HG02884 (cell line): ENCODE measurements around the gene RHAG.
A peak's percentile ranks its signal among the peaks of the same experiment; 100 is the strongest.
"Not testable (repeated sequence)": the region's sequence is repeated elsewhere in the genome, so short reads cannot be mapped to it uniquely, and the experiment has no call there.

ENCODE experiments used
- ATAC-seq: cut with Tn5 transposase; IDR thresholded peaks from one replicate; pipeline ENCODE4 v1.9.1; 2021; ENCODE audit warnings: mild to moderate bottlenecking, moderate library complexity; ENCODE audit not compliant: unreplicated experiment

The RHAG gene

DNA sequence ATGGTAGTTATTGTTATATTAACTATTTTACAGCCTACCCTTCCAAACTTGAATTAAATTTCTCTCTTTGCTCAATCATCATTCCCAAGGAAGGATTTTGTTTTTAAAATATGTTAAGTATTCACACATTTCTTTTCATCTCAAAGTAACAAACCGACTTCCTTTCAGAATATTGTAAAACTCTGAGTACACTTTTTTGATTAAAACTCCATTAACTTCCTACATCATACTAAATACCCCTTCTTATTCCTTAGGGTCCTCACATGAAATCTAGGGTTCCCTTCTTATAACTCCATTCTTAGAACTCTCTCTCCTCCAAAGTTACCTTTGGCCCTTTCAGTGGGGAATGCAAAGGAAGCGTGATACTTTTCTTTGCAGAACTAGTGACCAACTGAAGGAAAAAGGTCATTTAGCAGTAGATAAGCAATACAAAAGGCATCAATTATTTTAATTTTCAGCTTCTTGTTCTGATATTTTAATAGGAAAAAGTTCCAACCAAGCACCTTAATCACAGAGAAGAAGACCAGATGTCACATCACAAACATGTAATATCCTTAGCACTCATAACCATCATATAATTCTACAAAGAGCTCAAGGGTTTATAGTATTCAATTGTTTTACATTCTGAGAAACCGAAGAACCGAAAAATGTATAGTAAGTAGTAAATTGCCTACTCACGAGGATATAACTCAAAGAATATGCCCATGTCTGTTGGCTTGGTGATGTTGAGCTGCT lies 494 bp downstream of the RHAG start:
- no peak for ATAC-seq

DNA sequence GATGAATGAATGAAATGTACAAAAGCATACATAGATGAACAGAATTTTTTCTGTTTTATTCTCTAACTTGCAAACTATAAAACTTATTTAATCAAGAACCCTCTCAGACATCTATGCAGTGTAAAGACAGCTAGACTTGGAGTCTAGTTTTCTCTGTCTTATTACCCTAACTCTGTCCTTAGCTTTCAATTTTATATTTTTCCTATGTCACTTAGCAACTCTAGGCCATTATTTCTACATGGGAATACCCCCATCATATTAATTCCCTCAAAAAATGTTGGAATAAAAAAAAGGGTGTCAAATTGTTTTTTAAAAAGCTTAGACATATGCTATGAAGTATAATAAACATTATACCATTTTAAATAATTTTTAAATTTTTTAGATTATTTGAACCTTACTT lies 1.2 kb downstream of the RHAG start:
- no peak for ATAC-seq

DNA sequence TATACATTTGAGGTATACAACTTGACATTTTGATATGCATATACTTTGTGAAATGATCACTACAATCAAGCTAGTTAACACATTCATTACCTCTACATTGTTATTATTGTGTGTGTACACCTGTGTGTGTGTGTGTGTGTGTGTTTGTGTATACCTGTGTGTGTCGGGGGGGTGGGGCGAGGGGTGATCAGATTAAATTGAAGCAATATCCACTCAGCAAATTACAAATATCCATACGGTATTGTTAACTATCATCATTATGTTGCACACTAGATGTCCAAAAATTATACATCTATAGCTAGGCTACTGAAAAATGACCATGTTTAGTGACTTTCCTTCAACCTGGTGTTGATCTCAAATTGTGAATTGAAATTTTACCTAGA lies 1.8 kb downstream of the RHAG start:
- ATAC-seq: no peak

DNA sequence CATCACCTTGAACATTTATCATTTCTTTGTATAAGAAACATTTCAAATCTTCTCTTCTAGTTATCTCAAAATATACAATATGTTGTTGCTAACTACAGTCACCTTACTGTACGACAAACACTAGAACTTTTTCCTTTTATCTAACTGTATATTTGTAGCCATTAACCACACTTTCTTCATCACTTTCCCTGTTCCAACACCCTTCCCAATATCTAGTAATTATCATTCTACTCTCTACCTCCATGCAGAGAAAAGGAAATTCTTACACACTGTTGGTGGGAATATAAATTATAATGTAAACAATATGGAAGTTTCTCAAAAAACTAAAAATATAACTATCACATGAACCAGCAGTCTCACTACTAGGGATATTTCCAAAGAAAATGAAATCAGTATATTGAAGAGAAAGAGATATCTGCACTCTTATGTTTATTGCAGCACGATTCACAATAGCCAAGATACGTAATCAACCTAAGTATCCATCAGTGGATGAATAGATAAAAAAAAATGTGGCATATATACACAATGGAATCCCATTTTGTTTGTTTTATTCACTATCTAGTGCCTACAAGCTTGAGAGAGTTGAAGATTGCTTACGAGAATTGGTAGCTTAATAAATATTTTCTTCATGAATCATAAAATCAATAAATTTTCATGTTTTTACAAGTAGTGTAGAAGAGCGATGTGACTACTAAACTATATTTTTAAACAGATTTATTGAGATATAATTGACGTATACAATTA lies 2.4 kb downstream of the RHAG start:
- ATAC-seq: no peak

DNA sequence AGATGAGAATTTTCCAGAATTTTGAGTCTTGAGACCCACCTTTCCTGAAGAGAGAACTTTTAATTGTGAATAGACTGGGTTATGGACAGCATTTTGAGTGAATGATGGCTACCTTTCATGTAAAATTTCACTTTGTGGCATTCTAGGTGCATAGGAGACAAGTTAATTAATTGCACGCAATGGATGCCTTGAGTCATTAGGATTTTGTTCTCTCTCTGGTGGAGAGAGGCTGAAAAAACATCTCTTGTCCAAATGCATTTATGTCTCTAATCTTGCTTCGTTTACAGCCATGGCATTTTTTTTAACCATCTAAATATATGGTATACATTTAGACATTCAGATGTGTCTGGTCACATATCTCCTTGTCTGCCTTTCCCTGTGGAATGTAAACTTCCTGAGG lies 3.1 kb downstream of the RHAG start:
- ATAC-seq: no peak

DNA sequence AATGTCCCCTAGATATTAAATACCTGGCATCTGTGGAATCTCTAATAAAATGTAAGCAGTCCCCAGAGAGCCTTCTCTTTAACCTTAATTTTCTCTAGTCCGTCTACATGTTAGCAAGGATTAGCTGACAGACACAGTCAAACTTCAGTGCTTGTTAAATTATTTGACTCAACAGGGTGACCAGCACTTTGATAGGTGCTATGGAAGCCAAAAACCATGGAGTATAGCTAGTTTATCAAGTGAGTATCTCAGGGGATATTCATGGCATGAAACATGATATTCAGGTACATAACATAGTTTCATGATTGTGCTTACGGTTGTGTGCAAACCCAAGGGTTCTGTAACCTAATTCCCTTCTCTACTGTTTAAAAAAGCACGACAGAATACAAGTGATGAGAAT lies 3.9 kb downstream of the RHAG start:
- ATAC-seq: no peak

DNA sequence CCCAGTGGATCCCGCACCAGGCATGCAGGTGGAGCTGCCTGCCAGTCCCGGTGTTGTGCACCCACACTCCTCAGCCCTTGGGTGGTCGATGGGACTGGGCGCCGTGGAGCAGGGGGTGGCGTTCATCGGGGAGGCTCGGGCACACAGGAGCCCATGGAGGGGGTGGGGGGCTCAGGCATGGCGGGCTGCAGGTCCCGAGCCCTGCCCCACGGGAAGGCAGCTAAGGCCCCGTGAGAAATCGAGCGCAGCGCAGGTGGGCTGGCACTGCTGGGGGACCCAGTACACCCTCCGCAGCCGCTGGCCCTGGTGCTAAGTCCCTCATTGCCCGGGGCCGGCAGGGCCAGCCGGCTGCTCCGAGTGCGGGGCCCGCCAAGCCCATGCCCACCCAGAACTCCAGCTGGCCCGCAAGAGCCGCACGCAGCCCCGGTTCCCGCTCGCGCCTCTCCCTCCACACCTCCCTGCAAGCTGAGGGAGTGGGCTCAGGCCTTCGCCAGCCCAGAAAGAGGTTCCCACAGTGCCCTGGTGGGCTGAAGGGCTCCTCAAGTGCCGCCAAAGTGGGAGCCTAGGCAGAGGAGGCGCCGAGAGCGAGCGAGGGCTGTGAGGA lies 7.1 kb downstream of the RHAG start:
- not testable (repeated sequence) for ATAC-seq

DNA sequence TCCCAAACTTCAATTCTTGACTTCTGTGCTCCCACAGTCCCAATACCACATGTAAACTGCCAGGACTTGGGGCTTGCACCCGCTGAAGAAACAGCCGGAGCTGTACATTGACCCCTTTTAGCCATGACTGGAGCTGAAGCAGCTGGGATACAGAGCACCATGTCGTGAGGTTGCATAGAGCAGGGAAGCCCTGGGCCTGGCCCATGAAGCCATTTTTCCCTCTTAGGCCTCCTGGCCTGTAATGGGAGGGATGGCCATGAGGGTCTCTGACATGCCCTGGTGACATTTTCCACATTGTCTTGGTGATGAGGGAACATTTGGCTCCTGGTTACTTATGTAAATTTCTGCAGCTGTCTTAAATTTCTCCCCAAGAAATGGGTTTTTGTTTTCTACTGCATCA lies 9.8 kb downstream of the RHAG start:
- ATAC-seq: no peak

DNA sequence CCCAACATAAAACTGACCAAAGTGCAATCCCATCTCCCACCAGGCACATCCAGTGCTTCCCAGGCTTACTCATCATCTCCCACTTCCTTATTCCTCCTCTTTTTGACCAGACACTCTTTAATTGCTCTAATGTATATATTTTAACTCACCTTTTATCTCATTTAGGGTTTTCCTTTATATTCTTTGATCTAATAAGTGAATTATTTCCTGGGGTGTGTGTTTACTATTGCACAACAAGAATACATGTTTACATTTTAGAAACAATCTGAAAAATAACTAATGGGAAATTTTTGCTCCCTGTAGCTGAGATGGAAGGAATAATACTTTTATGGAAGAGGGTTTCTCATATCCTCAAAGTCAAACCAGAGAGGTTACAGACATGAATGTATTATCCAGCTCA lies 18.4 kb downstream of the RHAG start:
- no peak for ATAC-seq

DNA sequence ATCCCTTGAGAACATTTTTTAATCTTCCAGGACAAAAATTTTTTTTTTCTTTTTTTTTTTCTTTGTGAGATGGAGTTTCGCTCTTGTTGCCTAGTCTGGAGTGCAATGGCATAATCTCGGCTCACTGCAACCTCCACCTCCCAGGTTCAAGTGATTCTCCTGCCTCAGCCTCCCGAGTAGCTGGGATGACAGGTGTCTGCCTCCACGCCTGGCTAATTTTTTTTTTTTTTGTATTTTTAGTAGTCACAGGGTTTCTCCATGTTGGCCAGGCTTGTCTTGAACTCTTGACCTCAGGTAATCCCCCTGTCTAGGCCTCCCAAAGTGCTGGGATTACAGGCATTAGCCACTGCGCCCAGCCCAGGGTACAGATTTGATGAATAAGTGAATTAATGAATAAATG lies 22.5 kb downstream of the RHAG start:
- ATAC-seq: not testable (repeated sequence)

DNA sequence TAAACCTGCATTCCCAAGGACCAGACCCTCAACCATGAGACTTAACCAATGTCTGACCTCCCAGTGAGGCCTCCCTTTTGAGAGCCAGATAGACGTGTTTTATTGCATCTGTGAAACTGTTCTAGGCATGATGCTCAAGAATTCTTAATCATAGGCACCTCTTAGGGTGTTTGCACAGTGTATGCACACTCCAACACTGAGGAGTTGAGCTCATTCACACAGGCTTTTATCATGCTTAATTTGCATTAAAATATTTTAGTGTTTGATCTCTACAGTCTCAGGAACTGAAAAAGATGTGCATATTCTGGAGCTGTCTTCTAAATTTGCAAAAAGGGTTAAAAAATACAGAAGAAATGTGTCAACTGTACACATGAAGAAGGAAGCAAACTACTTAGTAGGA lies 27.4 kb downstream of the RHAG start:
- no peak for ATAC-seq

DNA sequence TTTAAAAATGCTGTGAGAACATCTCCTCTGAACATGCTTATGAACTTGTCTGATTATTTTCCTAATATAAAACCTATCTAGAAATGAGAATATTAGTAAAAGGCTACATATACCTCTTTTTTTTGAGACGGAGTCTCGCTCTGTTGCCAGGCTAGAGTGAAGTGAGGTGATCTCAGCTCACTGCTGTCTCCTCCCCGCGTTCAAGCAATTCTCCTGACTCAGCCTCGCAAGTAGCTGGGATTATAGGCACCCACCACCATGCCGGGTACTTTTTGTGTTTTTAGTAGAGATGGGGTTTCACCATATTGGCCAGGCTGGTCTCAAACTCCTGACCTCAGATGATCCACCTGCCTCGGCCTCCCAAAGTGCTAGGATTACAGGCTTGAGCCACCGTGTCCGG lies 28.4 kb downstream of the RHAG start:
- ATAC-seq: not testable (repeated sequence)

DNA sequence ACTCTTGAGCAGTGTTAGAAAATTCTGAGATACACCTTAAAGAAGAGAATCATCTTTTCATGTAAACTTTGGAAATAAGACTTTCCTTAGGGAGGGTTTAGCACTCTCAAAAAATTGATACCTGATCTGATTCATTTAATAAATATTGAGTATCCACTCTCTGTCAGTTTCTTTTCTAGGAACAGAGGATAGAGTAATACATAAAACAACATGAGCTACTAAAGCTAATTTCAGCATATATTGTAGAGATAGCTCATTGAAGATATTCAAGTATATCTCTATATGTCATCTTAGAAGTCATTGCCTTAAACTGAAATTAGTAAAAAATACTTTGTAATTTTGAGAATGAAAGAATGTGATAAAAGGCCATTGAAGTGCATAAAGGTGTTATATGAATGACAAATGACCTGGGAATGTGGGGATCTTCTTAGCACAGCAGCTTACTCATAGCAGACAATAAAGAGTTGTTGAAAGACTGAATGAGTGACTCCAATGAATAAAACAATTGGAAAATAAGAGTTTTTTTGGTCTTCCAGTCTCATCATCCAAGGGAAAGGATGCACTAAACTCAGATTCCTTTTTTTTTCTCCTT lies 29.2 kb downstream of the RHAG start:
- ATAC-seq: no peak

DNA sequence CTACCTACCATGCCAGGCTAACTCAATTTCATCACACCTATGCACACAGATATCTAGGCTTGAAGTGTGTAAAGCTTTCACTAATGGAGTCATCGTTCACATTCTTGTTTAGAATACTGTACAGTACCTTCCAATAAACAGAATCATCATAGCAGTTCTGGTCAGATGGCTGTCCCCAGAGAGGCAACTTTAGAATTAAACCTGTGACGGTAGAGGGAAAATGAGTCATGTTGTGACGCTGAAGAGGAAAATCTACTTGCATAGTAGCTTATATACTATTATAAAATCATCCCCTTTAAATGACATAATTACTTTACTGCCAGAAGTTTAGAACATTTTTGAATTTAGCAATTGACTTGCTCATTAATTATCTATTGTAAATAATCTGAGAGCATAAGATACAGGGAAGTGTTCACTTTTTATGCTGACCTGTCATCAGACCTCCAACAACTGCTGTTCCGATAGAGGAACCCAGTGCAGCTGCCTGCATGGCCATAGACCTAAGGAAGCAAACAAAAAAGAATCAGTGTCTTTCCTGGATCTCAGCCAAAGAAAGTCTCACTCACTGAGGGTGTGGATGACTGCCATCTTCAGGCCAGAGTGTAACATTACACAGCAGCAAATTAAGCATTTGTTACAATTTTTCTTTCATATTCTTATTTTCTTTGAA lies 29.8 kb downstream of the RHAG start:
- ATAC-seq: peak; percentile 96

DNA sequence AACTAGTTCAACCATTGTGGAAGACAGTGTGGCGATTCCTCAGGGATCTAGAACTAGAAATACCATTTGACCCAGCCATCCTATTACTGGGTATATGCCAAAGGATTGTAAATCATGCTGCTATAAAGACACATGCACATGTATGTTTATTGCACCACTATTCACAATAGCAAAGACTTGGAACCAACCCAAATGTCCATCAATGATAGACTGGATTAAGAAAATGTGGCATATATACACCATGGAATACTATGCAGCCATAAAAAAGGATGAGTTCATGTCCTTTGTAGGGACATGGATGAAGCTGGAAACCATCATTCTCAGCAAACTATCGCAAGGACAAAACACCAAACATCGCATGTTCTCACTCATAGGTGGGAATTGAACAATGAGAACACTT lies 32.6 kb downstream of the RHAG start:
- ATAC-seq: not testable (repeated sequence)

DNA sequence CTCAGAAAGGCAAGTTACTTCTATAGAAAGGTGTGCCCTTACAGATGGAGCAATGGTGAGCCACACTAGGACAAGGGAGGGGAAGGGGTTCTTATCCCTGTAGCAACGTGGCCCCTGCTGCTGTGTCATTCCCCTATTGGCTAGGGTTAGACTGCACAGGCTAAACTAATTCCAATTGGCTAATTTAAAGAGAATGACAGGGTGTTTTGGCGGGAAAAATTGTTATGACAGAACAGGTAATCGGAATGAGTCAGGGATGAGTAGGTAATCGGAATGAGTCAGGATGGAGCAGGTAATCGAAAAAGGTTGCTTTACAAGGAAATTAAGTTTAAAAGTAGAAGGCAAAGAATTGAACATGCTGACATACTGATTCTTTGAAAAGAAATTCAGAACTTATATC lies 49.4 kb downstream of the RHAG start:
- not testable (repeated sequence) for ATAC-seq

DNA sequence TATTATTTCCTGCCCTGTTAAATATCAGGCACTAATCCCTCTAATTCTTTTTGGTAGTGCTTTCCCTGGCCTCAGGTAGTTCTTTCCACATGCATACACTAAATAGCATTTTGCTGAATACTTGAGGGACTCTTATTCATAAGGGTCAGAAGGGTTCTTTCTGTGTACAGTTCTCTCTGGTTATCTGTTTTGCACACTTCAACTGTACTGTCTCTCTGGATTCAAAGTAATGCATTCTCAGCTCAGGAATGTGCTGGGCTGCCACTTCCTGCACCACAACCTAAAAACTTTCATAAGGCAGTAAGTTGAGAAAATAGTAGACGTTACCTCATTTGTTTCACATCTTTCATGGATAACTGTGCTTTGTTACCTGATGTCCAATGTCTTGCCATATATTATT lies 54.1 kb downstream of the RHAG start:
- ATAC-seq: no peak

DNA sequence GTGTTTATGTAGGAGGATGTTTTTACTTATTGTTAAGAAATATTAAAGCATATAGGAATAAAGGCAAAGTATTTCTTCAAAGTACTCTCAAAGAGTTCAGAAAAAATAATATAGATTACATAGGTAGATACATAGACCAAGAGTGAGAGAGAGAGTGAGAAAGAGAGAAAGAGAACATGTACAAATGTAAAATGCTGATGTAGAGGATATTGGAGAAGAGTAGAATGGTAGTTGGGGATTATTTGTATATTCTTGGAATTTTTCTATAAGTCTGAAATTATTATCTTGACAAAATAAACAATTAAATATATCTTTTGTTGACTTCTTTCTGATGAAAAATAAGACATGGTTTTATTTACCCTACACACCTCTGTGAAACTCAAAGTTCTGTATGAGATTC lies 57.0 kb downstream of the RHAG start:
- ATAC-seq: no peak

DNA sequence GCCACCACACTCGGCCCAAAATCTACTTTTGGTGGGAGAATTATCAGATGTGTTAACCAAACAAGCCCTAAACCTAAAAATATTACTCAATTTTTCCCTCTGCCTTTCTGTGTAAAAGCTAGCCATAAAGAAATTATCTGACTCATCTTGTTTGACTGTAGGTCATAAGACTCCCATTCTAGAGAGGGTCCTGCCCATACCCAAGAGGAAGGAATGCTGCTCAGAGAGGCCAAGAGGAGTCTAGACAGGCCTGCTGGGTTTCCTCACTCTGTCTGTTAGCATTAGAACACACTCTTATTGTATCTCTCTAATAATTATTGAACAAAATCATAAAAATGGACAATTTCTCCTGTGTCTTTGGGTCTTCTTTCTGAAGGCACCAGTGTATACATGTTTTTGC lies 60.0 kb downstream of the RHAG start:
- ATAC-seq: no peak

DNA sequence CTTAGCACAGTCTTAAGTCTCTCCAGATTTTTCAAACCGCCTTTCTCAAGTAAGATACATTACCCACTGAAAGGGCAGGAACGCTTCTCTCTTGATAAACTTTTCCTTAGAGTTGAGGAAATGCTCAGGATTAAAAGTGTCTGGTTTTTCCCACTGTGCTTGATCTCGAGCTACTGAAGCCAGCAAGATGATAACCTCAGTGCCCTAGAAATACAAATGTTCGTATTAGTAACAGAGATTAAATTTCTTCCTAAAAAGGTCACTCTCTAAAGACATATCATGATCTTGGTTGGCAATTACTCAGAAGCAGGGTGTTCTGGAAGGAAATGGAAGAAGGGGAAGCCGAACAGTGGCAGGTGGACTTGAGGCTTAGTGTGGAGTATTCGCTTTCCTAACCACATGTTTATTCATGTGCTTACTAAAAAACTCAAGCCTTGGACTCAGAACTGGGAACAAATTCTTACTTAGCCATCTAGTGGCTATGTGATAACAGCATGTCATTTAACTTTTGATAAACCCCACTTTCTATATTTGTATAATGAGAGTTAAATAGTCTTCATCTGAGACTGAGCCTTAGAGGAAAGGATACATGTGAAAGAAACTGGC lies 66.1 kb downstream of the RHAG start:
- ATAC-seq: no peak

DNA sequence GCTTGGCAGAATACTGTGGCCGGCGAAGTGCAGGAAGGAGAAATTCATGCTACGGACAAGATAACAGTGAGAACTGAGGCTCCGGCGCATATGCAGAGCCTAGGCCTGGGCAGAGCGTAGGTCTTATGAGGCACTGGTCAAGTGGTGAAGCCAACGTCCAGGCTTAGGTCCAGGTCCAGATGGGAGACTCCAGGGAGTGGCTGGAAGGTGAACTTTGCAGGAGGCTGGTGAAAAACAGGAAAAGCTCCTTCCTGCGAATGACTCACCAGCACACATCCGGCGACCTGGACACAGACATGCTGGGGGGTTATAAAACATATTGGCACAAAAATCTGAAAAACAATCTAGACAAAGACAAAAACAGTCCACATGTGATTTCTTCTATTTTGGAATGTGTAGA lies 70.8 kb downstream of the RHAG start:
- ATAC-seq: no peak
